ENCODE data around the gene CHAMP1.

DNA sequence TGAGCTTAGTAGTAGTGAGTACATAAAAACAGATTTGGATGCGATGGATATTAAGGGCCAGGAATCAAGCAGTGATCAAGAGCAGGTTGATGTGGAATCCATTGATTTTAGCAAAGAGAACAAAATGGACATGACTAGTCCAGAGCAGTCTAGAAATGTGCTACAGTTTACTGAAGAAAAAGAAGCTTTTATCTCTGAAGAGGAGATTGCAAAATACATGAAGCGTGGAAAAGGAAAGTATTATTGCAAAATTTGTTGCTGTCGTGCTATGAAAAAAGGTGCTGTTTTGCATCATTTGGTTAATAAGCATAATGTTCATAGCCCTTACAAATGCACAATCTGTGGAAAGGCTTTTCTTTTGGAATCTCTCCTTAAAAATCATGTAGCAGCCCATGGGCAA lies 11.4 kb downstream of the CHAMP1 start:
- TF ChIP-seq POLR2A (IDR thresholded peaks at IDR 0.05) (no peak), CTCF (IDR thresholded peaks at IDR 0.05) (no peak), POLR2AphosphoS5 (IDR thresholded peaks at IDR 0.05) (no peak)

Measured in prostate gland (tissue), 2 donors.